GM19397 (cell line): ENCODE data around the gene LRRK1.
"Not testable (repeated sequence)": the region's sequence is repeated elsewhere in the genome, so short reads cannot be mapped to it uniquely, and the experiment has no call there.

Experiments used
- ATAC-seq: cut with Tn5 transposase; IDR thresholded peaks from one replicate; pipeline ENCODE4 v1.9.1; 2021; ENCODE audit warnings: mild to moderate bottlenecking, moderate library complexity; ENCODE audit not compliant: unreplicated experiment

LRRK1 gene

GRCh38 chr15:101066501-101067408 is 147.6 kb downstream of the LRRK1 start:
- ATAC-seq: no peak

GRCh38 chr15:101067660-101068522 is 148.7 kb downstream of the LRRK1 start:
- no peak for ATAC-seq

DNA sequence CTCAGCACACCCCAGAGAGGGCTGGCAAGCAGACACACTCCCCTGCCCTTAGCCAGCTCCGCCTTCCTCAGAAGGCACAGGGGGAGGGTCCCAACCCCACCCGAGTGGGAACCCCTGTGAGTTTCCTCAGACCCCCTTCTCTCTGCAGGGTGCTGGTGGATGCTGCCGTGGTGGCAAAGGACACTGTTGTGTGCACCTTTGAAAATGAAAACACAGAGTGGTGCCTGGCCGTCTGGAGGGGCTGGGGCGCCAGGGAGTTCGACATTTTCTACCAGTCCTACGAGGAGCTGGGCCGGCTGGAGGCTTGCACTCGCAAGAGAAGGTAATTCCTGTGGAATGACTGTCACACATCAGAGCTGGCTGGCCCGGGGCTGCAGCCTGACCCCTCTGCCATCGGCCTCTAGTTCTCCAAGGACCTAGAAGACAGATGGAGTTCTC is 149.4 kb downstream of the LRRK1 start:
- no peak for ATAC-seq

- no peak for ATAC-seq
Measured at GRCh38 chr15:101068961-101069653, 149.9 kb downstream of the LRRK1 start.

- ATAC-seq: no peak
Measured at GRCh38 chr15:101069654-101069973, 150.5 kb downstream of the LRRK1 start.

DNA sequence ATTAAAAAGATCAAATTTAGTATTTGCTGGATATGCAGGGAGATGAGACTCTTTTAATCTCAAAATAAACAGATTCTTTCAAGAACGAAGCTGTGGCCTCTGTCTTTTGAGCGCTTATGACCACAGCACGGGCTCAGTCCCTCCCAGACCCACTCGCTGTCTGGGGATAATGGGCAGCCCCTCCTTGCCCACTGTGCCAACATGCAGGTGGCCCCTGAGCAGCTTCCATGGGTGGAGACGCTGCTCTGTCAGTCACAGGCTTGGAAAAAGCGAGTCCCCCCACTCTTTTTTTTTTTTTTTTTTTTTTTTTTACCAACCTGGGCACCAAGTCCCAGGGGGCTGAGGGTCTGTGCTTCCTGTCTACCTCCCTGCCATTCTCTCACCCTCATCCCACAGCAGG is 150.9 kb downstream of the LRRK1 start:
- ATAC-seq: no peak

GRCh38 chr15:101070502-101071273 is 151.5 kb downstream of the LRRK1 start:
- no peak for ATAC-seq

GRCh38 chr15:101071651-101072050 is 152.5 kb downstream of the LRRK1 start:
- no peak for ATAC-seq

DNA sequence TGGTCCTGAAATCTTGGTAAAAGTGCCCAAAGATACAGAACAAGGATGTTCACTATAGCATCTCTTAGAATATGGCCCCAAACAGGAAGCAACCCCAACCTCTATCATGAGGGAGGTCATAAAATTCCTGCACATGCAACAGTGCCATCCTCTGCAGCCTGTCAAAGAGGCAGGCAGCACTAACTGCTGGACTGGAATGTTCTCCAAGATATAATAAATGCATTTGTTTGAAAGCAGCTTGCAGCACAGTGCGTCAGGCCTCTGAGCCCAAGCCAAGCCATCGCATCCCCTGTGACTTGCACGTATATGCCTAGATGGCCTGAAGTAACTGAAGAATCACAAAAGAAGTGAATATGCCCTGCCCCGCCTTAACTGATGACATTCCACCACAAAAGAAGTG is 153.1 kb downstream of the LRRK1 start:
- not testable (repeated sequence) for ATAC-seq

DNA sequence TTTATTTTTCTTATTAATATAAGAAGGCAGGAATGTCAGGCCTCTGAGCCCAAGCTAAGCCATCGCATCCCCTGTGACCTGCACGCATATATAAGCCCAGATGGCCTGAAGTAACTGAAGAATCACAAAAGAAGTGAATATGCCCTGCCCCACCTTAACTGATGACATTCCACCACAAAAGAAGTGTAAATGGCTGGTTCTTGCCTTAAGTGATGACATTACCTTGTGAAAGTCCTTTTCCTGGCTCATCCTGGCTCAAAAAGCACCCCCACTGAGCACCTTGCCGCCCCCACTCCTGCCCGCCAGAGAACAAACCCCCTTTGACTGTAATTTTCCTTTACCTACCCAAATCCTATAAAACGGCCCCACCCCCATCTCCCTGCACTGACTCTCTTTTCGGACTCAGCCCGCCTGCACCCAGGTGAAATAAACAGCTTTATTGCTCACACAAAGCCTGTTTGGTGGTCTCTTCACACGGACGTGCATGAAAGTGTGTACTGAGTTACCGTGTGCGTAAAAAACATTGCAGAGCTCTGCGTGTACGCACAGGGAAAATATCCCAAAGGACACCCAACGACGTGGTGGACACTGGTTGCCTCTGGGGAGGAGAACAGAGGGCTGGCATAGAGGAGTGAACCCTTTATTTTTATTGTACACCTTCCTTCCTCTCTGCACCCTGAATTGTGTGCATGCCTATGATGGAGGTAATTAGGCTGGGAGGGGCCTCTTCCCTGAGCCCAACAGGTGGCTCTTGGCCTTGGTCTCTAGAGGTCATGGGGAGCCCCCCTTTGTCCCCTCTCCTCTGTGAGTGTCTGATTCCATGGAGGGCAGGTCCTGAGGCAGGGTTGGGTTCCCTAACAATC is 158.9 kb downstream of the LRRK1 start:
- ATAC-seq: not testable (repeated sequence)

GRCh38 chr15:101078669-101079323 is 159.6 kb downstream of the LRRK1 start:
- no peak for ATAC-seq

DNA sequence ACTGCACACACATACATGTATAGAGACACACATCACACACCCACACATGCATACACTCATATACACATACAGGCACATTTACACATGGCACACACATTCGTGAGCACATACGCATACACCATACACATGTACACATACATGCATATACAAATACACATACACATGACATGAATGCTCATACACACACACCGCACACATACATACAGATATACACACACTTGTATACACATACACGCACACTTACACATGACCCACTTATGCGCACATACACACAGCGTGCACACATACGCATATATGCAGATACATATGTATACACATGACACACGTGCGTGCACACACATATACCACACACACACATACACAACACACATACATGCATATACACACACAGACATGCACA is 162.7 kb downstream of the LRRK1 start:
- no peak for ATAC-seq

DNA sequence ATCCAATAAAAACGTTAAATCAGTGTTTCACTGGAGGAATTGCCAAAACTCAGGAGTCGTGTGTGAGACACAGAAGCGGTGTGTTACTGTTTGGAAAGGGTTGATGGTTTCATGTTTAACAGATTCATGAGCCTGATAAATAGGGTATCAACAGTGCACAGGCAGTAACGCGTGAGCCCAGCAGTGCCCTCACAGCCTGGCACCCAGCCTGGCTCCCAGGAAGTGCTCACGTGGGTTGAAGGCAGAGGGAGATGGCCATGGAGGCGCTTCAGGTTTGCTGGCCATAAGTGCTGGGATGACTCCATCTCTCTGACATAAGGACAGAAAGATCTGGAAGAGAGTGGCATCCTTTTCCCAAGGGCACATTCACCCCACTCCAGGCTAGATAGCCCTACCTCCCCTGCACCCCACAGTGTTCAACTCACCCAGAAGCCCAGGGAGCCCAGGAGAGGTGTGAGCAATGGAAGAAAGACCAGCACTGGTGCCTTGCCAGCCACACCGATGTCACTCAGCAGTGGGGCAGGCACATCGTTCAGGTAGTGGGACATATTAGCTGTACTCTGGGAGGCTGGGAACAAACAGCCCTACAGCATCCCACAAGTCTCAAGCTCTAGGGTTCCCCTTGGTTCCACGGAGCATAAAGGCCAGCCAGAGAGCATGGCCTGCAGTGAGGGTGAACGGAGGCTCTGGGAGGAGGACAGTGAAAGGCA is 164.3 kb downstream of the LRRK1 start:
- no peak for ATAC-seq

DNA sequence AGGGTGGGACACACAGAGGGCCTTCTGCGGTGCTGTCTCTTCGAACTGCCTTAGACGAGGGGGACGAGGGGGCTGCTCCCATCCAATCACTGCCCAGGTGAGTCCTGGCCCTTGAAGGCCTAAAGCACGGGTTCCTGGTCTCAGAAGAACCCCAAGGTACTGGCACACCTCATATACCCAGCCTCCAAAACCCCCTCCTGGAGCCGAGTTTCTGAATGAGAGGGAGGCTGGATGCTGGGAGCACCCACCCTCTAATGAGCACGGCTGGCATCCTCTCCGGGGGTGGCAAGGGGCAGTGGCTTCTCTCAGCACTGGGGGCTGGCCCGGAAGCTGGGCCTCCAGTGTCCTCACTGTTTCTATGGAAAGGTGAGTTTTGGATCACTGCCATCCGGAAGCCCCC is 165.6 kb downstream of the LRRK1 start:
- no peak for ATAC-seq

DNA sequence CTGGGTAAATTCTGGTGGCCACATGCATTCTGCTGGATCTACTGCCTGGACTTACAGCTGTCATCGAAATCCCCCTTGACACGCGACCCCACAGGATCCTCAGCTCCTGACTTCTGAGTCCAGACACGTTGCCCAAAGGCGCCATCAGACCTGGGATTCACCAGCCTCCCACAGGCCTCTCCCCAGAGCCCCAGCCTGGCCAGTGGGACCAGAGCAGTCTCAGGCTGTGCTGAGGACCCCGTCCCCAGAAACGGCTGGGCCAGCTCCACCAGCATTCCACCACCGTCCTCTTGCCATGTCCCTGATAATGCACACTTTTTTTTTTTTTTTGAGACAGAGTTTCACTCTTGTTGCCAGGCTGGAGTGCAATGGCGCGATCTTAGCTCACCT is 166.1 kb downstream of the LRRK1 start:
- ATAC-seq: no peak

DNA sequence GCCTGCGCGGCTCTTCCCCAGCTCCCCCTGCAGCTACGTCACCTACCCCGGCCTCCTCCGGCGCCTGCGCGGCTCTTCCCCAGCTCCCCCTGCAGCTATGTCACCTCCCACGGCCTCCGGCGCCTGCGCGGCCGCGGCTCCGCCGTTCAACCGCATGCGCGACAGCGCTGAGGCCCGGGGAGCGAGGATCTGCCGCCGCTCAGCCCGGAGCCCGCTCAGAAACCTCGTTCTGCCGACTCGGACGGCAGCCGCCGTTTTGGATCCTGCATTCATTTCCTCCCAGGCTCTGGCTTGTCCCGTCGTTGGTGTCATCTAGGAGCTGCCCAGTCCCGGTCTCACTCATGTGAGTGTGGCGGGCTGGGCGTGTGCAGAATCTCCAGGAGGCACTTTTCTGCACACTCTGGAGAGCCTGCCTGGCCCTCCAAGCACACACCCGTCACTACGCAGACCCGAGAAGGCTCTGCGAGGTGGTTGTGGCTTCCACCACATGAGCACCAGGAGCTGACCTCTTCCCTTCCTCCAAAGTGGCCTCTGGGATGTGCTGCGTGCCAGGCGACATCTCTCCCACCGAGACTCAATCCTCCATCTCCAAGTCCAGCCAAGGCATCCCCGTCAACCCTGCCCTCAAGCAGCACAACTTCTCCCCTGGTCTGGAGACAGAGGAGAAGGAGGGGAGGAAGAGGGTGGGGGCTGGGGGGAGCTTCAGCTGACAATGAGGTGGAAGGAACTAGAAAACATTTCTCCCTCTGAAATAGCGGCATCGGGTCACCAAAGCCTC is 167.4 kb downstream of the LRRK1 start:
- no peak for ATAC-seq

- no peak for ATAC-seq
Measured at GRCh38 chr15:101087172-101087769, 168.1 kb downstream of the LRRK1 start.
